ENCODE results near the gene VSTM2L.

VSTM2L gene

DNA sequence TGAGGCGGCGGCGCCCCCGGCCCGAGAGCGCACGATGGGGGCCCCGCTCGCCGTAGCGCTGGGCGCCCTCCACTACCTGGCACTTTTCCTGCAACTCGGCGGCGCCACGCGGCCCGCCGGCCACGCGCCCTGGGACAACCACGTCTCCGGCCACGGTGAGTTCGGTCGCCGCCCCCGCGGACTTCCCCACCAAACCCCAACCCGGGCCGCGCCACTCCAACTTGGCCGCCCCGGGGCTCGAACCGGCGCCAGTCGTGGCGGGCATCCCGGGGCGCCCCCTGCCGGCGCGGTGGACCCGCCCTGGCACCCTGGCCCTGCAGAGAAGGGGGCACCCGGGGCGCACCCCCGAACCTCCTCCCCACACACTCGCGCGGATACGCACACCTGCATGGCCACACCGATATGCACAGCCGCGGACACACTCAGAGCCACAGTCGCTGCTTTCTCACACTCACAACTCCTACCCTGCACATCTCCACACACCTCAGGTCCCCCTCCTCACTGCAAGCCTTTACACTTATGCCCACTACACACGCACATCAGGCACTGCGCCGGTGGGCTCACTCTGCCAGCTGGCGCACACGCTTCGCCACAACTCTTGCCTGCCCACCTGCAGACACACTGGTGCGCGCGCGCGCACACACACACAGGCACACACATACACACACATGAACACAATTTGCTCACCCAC lies 535 bp downstream of the VSTM2L start:
- H3K27ac ChIP-seq = no peak overlapping the region
- H3K9me3 ChIP-seq (ENCODE audit: low read depth, low read length) = no peaks in the 10 kb centered on the region
- peak overlapping the region; percentile 41 for H3K9ac ChIP-seq (ENCODE audit: insufficient read length)
- H3K36me3 ChIP-seq (ENCODE audit: insufficient read depth, low read length) = no peaks in the 10 kb centered on the region
- peak overlapping the region; percentile 73 for H3K4me3 ChIP-seq
- no peak for TF ChIP-seq FOXP2 (optimal IDR thresholded peaks at IDR 0.05; ENCODE audit: control extremely low read depth, extremely low read length, insufficient read depth)
- TF ChIP-seq POLR2AphosphoS5 (IDR thresholded peaks at IDR 0.05; ENCODE audit: borderline replicate concordance, low read depth, low read length) = no peak
- TF ChIP-seq EZH2 (IDR thresholded peaks at IDR 0.05) = no peak
- no peak for DNase-seq (ENCODE audit: low read depth, low spot score)

DNA sequence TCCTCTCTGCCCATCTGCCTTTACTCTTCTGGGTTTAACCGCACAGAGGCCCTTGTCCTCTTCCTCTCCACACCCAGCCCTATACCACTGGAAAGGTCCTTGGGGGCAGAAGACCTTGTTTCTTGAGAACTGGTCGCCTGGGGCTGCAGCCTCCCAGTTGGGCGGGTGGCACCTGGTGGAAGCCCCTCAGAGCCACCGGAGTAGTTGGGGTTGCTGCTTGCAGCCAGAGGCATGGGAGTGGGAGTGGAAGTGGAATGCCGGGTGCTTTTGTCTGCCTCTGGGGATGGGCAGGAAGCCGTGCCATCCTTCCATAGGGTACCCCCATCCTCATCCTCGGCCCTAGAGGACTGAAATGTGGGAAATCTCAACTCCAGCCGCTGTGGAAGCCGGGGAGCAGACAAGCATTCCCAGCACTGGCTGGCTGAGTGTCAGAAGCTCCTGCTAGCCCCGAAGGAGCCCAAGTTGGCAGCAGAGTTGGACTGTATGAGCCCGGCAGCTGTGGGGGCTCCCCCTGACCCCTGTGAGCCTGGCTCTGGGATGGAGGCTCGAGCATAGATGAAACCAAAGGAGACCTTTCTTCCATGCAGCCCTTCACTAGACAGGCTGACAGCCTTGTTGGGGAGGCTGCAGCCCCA lies 1.2 kb downstream of the VSTM2L start:
- no peak for DNase-seq (ENCODE audit: low read depth, low spot score)
- no peaks in the 10 kb centered on the region for H3K9me3 ChIP-seq (ENCODE audit: low read depth, low read length)
- no peak overlapping the region for H3K27ac ChIP-seq
- no peak overlapping the region for H3K9ac ChIP-seq (ENCODE audit: insufficient read length)
- H3K4me3 ChIP-seq = peak overlapping the region; percentile 73
- TF ChIP-seq POLR2AphosphoS5 (IDR thresholded peaks at IDR 0.05; ENCODE audit: borderline replicate concordance, low read depth, low read length) = no peak
- no peak for TF ChIP-seq EZH2 (IDR thresholded peaks at IDR 0.05)
- no peak for TF ChIP-seq FOXP2 (optimal IDR thresholded peaks at IDR 0.05; ENCODE audit: control extremely low read depth, extremely low read length, insufficient read depth)
- H3K36me3 ChIP-seq (ENCODE audit: insufficient read depth, low read length) = no peaks in the 10 kb centered on the region

DNA sequence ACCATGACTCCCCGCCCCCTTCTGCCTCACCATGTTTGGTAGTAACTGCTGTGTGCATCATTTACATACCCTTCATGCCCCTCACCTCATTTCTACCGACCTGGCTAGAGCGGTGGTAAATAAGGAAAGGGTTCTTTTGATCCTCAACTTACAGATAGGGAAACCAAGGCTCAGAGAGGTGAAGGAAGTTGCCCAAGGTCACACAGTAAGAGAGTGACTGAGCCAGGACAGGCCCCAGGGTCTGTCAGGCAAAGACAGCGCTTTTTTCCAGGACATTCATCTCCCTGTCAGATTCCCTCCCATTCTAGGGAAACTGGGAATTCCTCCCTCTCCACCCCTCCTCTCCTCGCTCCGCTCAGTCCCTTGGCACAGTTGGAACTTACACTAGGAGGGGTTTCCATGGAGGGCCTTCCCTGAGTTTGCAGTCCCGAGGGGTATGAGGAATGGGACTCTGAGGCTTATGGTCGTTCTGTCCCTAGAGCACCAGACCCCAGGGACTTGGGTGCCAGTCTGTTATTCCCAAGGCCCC lies 2.0 kb downstream of the VSTM2L start:
- no peak overlapping the region for H3K9ac ChIP-seq (ENCODE audit: insufficient read length)
- TF ChIP-seq EZH2 (IDR thresholded peaks at IDR 0.05) (no peak), FOXP2 (optimal IDR thresholded peaks at IDR 0.05; ENCODE audit: control extremely low read depth, extremely low read length, insufficient read depth) (no peak), POLR2AphosphoS5 (IDR thresholded peaks at IDR 0.05; ENCODE audit: borderline replicate concordance, low read depth, low read length) (no peak)
- no peak overlapping the region; the same call in 1 of the 2 replicates for H3K4me3 ChIP-seq
- no peak overlapping the region for H3K27ac ChIP-seq
- DNase-seq (ENCODE audit: low read depth, low spot score) = no peak
- H3K9me3 ChIP-seq (ENCODE audit: low read depth, low read length) = no peaks in the 10 kb centered on the region
- H3K36me3 ChIP-seq (ENCODE audit: insufficient read depth, low read length) = no peaks in the 10 kb centered on the region

DNA sequence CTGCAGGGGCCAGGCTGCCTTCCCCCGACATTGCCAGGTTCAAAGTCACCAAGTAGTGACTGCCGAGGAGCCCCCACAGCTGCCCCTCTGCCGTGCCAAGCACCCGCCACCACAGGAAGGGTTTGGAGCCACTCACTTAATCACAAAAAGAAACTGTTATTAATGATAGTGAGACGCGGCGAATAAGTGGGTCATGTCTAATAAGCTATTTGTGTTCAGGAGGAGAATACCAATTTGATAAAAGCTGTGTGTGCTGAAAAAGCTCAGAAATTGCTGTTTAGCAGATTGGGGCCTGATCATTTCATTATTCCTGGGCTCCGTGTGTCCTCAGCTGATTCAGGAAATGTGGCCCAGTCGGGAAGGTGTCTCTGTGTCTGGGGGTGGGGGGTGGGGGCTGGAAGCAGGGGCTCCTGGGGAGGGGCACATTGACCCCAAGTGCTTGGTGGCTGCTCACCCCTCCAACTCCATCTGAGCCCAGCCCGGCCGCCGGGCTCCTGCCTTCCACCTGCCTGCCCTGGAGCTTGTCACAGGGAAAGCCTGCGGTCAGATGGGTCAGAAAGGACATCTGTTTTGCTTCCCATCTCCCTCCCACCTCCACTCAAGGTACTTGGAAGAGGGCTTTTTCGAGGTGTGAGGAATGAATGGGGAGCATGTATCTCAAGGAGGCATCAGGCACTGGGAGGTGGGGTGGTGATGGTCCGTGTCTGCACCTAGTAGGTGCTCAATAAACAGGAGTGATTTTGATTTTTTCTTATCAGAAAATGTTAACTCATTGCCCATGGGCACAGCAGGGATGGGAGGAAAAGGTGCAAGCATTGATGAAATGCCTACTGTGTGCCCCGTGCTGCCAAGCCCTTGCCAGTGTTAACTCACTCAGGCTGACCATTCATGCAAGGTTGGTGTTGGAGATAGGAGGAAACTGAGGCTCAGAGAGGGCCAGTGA lies 3.0 kb downstream of the VSTM2L start:
- Histone ChIP-seq H3K9ac (ENCODE audit: insufficient read length) (peak overlapping the region; percentile 15), H3K36me3 (ENCODE audit: insufficient read depth, low read length) (no peaks in the 10 kb centered on the region), H3K4me3 (no peak overlapping the region; the same call in none of the 2 replicates), H3K9me3 (ENCODE audit: low read depth, low read length) (no peaks in the 10 kb centered on the region), H3K27ac (no peak overlapping the region)
- DNase-seq (ENCODE audit: low read depth, low spot score) = no peak
- no peak for TF ChIP-seq FOXP2 (optimal IDR thresholded peaks at IDR 0.05; ENCODE audit: control extremely low read depth, extremely low read length, insufficient read depth)
- TF ChIP-seq POLR2AphosphoS5 (IDR thresholded peaks at IDR 0.05; ENCODE audit: borderline replicate concordance, low read depth, low read length) = no peak
- no peak for TF ChIP-seq EZH2 (IDR thresholded peaks at IDR 0.05)

DNA sequence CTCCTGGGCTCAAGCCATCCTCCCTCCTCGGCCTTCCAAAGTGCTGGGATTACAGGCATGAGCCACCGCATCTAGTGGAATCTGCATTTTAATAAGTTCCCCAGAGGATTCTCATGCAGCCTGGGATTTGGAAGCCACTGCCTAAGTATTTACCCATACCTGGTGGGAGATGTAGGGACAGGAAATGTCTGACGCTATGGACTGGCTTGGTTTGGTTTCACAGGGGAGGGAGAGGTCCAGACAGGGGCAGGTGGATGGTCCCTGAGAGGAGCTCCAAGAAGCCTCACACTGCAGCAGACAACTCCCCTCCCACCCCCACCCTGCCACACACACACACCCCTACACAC lies 4.4 kb downstream of the VSTM2L start:
- DNase-seq (ENCODE audit: low read depth, low spot score) = no peak
- Histone ChIP-seq H3K9me3 (ENCODE audit: low read depth, low read length) (no peaks in the 10 kb centered on the region), H3K4me3 (no peak overlapping the region), H3K36me3 (ENCODE audit: insufficient read depth, low read length) (no peaks in the 10 kb centered on the region), H3K27ac (peak overlapping the region; percentile 19; the same call in 1 of the 2 replicates), H3K9ac (ENCODE audit: insufficient read length) (no peak overlapping the region)
- TF ChIP-seq EZH2 (IDR thresholded peaks at IDR 0.05) (no peak), FOXP2 (optimal IDR thresholded peaks at IDR 0.05; ENCODE audit: control extremely low read depth, extremely low read length, insufficient read depth) (no peak), POLR2AphosphoS5 (IDR thresholded peaks at IDR 0.05; ENCODE audit: borderline replicate concordance, low read depth, low read length) (no peak)

DNA sequence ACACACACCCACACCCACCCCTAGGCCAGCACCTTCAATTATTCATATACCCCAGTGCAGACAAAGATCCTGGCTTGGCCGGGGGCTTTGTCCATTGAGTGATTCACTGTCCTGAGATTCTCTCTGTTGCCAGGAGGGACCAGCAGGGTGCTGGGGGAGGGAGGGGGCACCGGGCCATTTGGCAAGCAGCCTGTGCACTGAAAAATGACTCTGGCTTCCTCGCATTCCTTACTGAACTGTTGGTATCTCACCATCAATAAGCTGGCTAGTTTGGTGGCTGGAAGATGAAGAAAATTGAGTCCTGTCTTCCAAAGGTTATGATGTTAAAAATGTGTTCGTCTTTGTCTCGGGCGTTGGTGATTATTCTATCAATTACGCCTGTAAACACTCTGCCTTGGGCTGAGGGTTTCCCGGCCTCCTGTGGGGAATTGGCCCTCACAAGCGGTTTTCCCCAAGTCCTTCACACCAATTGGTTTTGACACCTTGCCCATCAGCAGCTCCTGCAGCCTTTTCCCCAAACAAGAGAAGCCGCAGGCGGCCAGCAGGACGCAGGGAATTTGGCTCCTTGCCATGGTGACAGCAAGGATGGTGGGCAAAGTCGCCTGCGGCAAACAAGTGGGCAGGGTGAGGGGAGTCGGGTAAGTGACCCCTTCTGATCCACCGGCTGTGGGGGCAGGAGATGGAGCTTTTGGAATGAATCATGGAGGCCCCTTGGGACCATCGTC lies 4.9 kb downstream of the VSTM2L start:
- Histone ChIP-seq H3K9ac (ENCODE audit: insufficient read length) (no peak overlapping the region), H3K27ac (peak overlapping the region; percentile 19; the same call in 1 of the 2 replicates), H3K9me3 (ENCODE audit: low read depth, low read length) (no peaks in the 10 kb centered on the region), H3K36me3 (ENCODE audit: insufficient read depth, low read length) (no peaks in the 10 kb centered on the region), H3K4me3 (peak overlapping the region; percentile 38; the same call in 1 of the 2 replicates)
- no peak for DNase-seq (ENCODE audit: low read depth, low spot score)
- no peak for TF ChIP-seq POLR2AphosphoS5 (IDR thresholded peaks at IDR 0.05; ENCODE audit: borderline replicate concordance, low read depth, low read length)
- TF ChIP-seq EZH2 (IDR thresholded peaks at IDR 0.05) = no peak
- no peak for TF ChIP-seq FOXP2 (optimal IDR thresholded peaks at IDR 0.05; ENCODE audit: control extremely low read depth, extremely low read length, insufficient read depth)

DNA sequence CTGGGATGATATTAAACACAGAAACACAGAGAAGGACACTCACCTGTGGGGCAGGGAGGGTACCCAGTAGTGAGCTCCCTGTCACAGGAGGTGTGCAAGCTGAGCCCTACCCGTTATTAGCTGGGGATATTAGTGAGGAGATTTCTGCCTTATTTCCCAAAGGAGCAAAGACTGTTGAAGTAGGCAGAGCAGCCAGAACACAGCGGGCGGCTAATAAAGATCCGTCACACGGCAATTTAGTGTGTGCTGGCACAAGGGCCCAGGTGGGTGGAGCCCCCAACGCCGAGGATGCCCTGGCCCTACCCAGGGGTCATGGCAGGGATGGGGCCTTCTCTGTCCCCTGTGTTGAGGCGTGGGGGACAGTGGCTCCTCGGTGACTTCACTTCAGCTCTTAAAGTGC lies 8.3 kb downstream of the VSTM2L start:
- TF ChIP-seq FOXP2 (optimal IDR thresholded peaks at IDR 0.05; ENCODE audit: control extremely low read depth, extremely low read length, insufficient read depth) = no peak
- TF ChIP-seq EZH2 (IDR thresholded peaks at IDR 0.05) = no peak
- TF ChIP-seq POLR2AphosphoS5 (IDR thresholded peaks at IDR 0.05; ENCODE audit: borderline replicate concordance, low read depth, low read length) = no peak
- peak overlapping the region; percentile 70 for H3K27ac ChIP-seq
- peak overlapping the region; percentile 38 for H3K4me3 ChIP-seq
- no peak for DNase-seq (ENCODE audit: low read depth, low spot score)
- no peak overlapping the region for H3K9ac ChIP-seq (ENCODE audit: insufficient read length)
- H3K36me3 ChIP-seq (ENCODE audit: insufficient read depth, low read length) = no peaks in the 10 kb centered on the region
- no peaks in the 10 kb centered on the region for H3K9me3 ChIP-seq (ENCODE audit: low read depth, low read length)

All from SK-N-MC (cell line).